Body of pancreas (tissue), 4 donors: ENCODE results near the gene REEP5. TPM values are rescaled to one million over a fixed set of nuclear protein-coding genes. Genes with fewer than 3 reads are reported as not detected.

Experiments
- ATAC-seq: fragments of 150-250 bp; one replicate; pipeline ENCODE4 v1.9.1; 2016
- DNase-seq, 4 donors: peaks; one replicate each; pipeline ENCODE4 v3.0.0-alpha.2; 2019
- H3K27ac ChIP-seq, 4 donors: fragments of 200-600 bp; sonication (generic); 1 replicate in 3 of 4; 2 replicates in 1 of 4; pipeline versions ENCODE4 v1.5.1 to v1.6.1; 2016 to 2019; ENCODE audit warnings: mild to moderate bottlenecking in 1 of 4, mixed read lengths in 1 of 4, moderate library complexity in 1 of 4
- H3K27me3 ChIP-seq, 2 donors: fragments of 200-600 bp; sonication (generic); one replicate each; pipeline ENCODE4 v1.6.0; 2016; ENCODE audit warnings: mild to moderate bottlenecking in 1 of 2
- H3K36me3 ChIP-seq, 2 donors: fragments of 200-600 bp; sonication (generic); replicated peaks in 1 of 2; 2 replicates each; pipeline ENCODE4 v1.5.1; 2016; ENCODE audit warnings: low read depth in 2 of 2; ENCODE audit not compliant: insufficient read depth in 1 of 2
- H3K4me1 ChIP-seq: fragments of 200-600 bp; sonication (generic); one replicate; pipeline ENCODE4 v1.6.0; 2016
- H3K4me3 ChIP-seq, 2 donors: fragments of 200-600 bp; sonication (generic); 1 replicate in 1 of 2; 2 replicates in 1 of 2; pipeline ENCODE4 v1.5.1; 2016 to 2019
- H3K9me3 ChIP-seq, 3 donors: fragments of 200-600 bp; sonication (generic); 1 replicate in 2 of 3; 2 replicates in 1 of 3; pipeline ENCODE4 v1.5.1; 2016
- POLR2A ChIP-seq, 3 donors: fragments of 450-650 bp; IDR thresholded peaks; one replicate each; pipeline ENCODE4 v1.6.1; 2016; ENCODE audit warnings: antibody characterized with exemption in 3 of 3, mild to moderate bottlenecking in 2 of 3
- WGBS, 2 donors: methylation state at CpG; one replicate each; pipeline ENCODE4 v1.1.5; 2017; 5-methylcytosine and 5-hydroxymethylcytosine counted together
- intact Hi-C: fragments of 100-400 bp; cut with DNase I; formaldehyde crosslinking; loops from one replicate; pipeline ENCODE4 v1.15.1; 2023
- total RNA-seq, 2 donors: library from RNA; depleted of rRNA; stranded (reverse); fragments of >200 nt; gene quantifications; one replicate each; pipeline ENCODE4 v1.1.0, GENCODE V29; 2016
- TF ChIP-seq, protein P1 (sequence below), 7 experiments: fragments of 450-650 bp in 4 of 7; fragments of 200-600 bp in 3 of 7; sonication (generic) in 3 of 7; IDR thresholded peaks; one replicate each; pipeline ENCODE4 v1.5.1; 2016 to 2019; ENCODE audit warnings: antibody characterized with exemption in 7 of 7

The REEP5 gene
- total RNA-seq, 2 donors from 2014 or later: 52.1 to 53.4 TPM

DNA sequence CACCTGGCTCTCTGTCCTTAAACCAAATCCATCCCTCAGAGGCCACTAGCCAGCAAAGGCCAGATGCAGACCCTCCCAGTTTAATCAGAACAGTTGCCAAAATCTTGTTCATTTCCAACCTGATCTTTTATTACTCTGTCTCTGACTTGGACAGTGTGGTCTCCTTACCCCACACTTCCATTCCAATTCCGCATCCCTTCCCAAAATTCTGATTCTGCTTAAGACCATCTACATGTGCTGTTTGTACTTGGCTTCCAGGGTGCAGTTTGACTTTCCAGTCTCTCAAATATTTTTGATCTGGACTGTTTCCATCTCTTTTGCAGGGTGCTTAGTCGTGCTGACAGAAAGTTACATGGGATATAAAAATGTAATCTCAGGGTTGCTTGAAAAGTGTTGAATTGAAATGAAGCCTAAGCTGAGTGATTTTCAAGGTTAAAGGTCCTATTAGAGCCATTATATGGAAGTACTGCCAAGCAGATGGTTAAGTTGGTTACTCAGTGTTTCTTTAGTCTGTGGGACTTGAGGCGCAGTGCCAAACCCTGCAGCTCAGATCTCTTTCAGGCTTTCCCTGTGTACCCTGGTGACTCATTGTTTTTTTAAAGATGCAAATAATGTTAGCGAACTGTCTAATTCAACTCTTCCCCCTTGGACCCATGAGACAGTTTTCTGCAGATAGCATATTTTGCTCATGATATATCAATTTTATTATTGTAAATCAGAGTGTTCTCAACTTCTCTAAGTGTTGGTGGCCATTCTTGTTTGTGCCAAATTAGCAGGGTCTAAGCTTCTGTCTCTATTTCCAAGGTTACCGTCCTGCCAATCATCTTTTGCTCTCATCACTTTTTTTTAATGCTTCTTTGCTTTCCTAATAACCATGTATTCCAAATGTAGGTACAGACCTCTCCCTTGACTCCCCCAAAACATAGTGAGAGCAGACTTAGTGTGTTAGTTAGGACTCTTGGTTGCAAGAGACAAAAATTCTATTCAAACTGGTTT lies 36.4 kb upstream of the REEP5 start:
- DNase-seq (peak; percentile 73 to 89 (median 86)), ATAC-seq (peak; percentile 86)
- Histone ChIP-seq H3K4me3 (no peak overlapping the region), H3K9me3 (no peaks in the 10 kb centered on the region), H3K4me1 (peaks cover 18% of the 10 kb centered on the region), H3K27ac (peak overlapping the region in 1 of 4 donors; percentile 23), H3K27me3 (no peaks in the 10 kb centered on the region), H3K36me3 (no peaks in the 10 kb centered on the region)
- WGBS, 2 donors: 36 to 37% methylated on average over 5 of the region's 5 CpGs
- TF ChIP-seq, protein P1, sequence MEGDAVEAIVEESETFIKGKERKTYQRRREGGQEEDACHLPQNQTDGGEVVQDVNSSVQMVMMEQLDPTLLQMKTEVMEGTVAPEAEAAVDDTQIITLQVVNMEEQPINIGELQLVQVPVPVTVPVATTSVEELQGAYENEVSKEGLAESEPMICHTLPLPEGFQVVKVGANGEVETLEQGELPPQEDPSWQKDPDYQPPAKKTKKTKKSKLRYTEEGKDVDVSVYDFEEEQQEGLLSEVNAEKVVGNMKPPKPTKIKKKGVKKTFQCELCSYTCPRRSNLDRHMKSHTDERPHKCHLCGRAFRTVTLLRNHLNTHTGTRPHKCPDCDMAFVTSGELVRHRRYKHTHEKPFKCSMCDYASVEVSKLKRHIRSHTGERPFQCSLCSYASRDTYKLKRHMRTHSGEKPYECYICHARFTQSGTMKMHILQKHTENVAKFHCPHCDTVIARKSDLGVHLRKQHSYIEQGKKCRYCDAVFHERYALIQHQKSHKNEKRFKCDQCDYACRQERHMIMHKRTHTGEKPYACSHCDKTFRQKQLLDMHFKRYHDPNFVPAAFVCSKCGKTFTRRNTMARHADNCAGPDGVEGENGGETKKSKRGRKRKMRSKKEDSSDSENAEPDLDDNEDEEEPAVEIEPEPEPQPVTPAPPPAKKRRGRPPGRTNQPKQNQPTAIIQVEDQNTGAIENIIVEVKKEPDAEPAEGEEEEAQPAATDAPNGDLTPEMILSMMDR (IDR thresholded peaks at IDR 0.05): no peak
- TF ChIP-seq POLR2A (IDR thresholded peaks at IDR 0.05): no peak
- intact Hi-C loops: no loop called here

DNA sequence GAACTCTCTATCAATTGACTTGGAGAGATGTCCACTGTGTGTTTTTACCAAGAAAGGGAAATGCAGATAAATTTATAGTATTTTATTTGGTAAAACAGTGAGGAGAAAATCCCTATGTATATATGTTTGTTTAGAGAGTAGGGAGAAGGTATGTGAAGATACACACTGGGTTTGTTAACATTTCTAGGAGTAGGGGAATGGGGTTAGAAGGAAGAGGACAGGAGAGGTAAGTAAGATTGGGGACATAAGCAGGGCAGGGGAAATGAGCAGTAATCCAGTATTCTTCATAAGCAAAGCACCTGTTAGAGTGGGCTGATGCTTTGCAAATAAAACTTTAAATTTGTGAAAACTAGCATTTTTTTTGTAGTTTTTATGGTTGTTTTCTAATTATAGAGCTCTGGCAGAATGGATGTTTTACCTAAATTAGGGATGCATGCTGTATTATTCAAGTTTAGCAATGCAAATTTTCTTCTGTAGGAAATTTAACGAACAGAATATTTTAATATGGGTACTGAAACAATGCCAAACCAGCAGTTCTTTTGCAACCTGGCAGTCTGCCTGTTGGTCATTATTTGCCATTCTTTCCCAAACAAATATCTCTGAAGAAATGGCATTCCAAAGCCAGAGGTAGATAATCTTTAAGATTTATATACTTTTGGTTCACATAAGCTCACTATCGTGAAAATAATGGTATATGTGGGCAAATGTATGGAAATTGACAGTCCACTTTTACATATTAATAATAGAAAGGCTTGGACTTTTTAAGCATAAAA lies 35.2 kb upstream of the REEP5 start:
- WGBS, 2 donors: 7 to 14% methylated on average over 2 of the region's 2 CpGs
- intact Hi-C loops: no loop called here
- Histone ChIP-seq H3K27ac (no peak overlapping the region), H3K9me3 (no peaks in the 10 kb centered on the region), H3K4me3 (no peak overlapping the region), H3K36me3 (no peaks in the 10 kb centered on the region), H3K27me3 (no peaks in the 10 kb centered on the region), H3K4me1 (peaks cover 18% of the 10 kb centered on the region)
- DNase-seq (no peak), ATAC-seq (no peak)
- no peak for TF ChIP-seq POLR2A (IDR thresholded peaks at IDR 0.05)
- TF ChIP-seq, protein P1 (IDR thresholded peaks at IDR 0.05): no peak

DNA sequence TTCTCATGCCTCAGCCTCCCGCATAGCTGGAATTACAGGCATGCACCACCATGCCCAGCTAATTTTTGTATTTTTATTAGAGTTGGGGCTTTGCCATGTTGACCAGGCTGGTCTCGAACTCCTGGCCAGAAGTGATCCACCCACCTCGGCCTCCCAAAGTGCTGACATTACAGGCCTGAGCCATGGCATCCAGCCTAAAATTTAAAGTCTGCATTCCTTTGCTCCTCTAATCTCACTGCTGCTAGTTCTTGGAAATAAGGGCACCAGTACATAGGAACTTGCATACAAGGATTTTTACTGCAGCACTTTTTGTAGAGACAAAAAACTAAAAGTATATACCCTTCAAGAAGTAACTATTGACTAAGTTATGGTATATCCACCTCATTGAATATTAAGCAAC lies 34.6 kb upstream of the REEP5 start:
- no peaks in the 10 kb centered on the region for H3K27me3 ChIP-seq
- no peak overlapping the region for H3K27ac ChIP-seq
- ATAC-seq: no peak
- H3K4me1 ChIP-seq: peaks cover 18% of the 10 kb centered on the region
- DNase-seq: no peak
- intact Hi-C loops: no loop called here
- H3K9me3 ChIP-seq: no peaks in the 10 kb centered on the region
- H3K36me3 ChIP-seq: no peaks in the 10 kb centered on the region
- 76 to 83% methylated on average over 3 of the region's 3 CpGs for WGBS, 2 donors
- TF ChIP-seq POLR2A (IDR thresholded peaks at IDR 0.05): no peak
- TF ChIP-seq, protein P1 (IDR thresholded peaks at IDR 0.05): no peak
- no peak overlapping the region for H3K4me3 ChIP-seq

DNA sequence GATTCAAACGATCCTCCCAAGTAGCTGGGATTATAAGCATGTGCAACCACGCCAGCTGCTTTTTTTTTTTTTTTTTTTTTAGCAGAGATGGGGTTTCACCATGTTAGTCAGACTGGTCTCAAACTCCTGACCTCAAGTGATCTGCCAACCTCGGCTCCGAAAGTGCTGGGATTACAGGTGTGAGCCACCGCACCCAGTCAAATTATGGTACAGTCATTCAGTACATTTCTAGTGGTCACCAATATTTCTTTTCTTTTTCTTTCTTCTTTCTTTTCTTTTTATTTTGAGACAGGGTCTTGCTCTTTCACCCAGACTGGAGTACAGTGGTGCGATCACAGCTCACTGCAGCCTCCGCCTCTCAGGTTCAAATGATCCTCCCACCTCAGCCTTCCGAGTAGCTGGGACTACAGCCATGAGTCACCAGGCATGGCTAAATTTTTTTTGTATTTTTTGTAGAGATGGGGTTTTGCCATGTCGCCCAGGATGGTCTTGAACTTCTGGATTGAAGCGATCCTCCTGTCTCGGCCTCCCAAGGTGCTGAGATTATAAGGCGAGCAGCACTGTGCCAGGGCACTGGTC lies 29.2 kb upstream of the REEP5 start:
- no peak for TF ChIP-seq POLR2A (IDR thresholded peaks at IDR 0.05)
- TF ChIP-seq, protein P1 (IDR thresholded peaks at IDR 0.05): no peak
- intact Hi-C loops: no loop called here
- no peak for ATAC-seq
- H3K4me1 ChIP-seq: no peaks in the 10 kb centered on the region
- H3K36me3 ChIP-seq: no peaks in the 10 kb centered on the region
- no peak overlapping the region for H3K4me3 ChIP-seq
- no peak for DNase-seq
- no peak overlapping the region for H3K27ac ChIP-seq
- no peaks in the 10 kb centered on the region for H3K27me3 ChIP-seq
- H3K9me3 ChIP-seq: no peaks in the 10 kb centered on the region
- 90% methylated on average over 12 of the region's 12 CpGs for WGBS, 2 donors
